T-helper 1 cell treated with Interleukin-12 subunit alpha and Interleukin-12 subunit beta and Interleukin-4 antibody, amounts not matched to agents 30 ng/mL and 1 ng/mL, for 36 hours (primary cell): ENCODE results near the gene IGFBP4. TPM values are rescaled to one million over a fixed set of nuclear protein-coding genes. Genes with fewer than 3 reads are reported as not detected.
"Not testable (repeated sequence)": the region's sequence is repeated elsewhere in the genome, so short reads cannot be mapped to it uniquely, and the experiment has no call there.

Experiments used
- intact Hi-C: fragments of 100-400 bp; cut with micrococcal nuclease; formaldehyde crosslinking; loops from one replicate; pipeline ENCODE4 v1.15.1; 2024
- total RNA-seq: library from RNA; stranded (reverse); gene quantifications from 2 replicates; pipeline ENCODE4 v1.2.3, GENCODE V29; 2022

The IGFBP4 gene
- total RNA-seq: 75.5 and 77.8 TPM in 2 replicates

- intact Hi-C loops: loop anchor here (1.0 to 5.0 kb wide), 4 partner anchors 17 to 74 kb away; partner anchors contain the start of gene TOP2A
These were observed at the start of gene IGFBP4 for GRCh38 chr17:40443196-40443987. TSS of gene IGFBP4 (plus strand) at chr17:40443450. CDS start at chr17:40443736, 286 bp downstream.

- intact Hi-C loops: loop anchor here (1.0 kb wide), 5 partner anchors 16 to 161 kb away; partner anchors contain the start of gene IGFBP4
These were observed 44.1 kb upstream of the IGFBP4 start for GRCh38 chr17:40399185-40399584.

GRCh38 chr17:40402668-40403067 is 40.6 kb upstream of the IGFBP4 start:
- intact Hi-C loops: no loop called here

GRCh38 chr17:40404003-40404402 is 39.2 kb upstream of the IGFBP4 start:
- intact Hi-C loops: no loop called here

- intact Hi-C loops: no loop called here
These were observed 35.8 kb upstream of the IGFBP4 start for GRCh38 chr17:40407460-40407859.

GRCh38 chr17:40409540-40409939 is 33.7 kb upstream of the IGFBP4 start:
- intact Hi-C loops: not testable (repeated sequence)

- intact Hi-C loops: no loop called here
These were observed 33.2 kb upstream of the IGFBP4 start for GRCh38 chr17:40410082-40410481.

GRCh38 chr17:40411821-40412220 is 31.4 kb upstream of the IGFBP4 start:
- intact Hi-C loops: no loop called here

GRCh38 chr17:40412880-40413279 is 30.4 kb upstream of the IGFBP4 start:
- intact Hi-C loops: no loop called here

- intact Hi-C loops: loop anchor here (2.0 kb wide), 1 partner anchor 112 kb away; no protein-coding TSS in a partner anchor
These were observed 28.9 kb upstream of the IGFBP4 start for GRCh38 chr17:40414312-40414711.

- intact Hi-C loops: loop anchor here (1.0 to 5.0 kb wide), 6 partner anchors 16 to 128 kb away; partner anchors contain the start of gene CDC6
These were observed 27.9 kb upstream of the IGFBP4 start for GRCh38 chr17:40415390-40415789.

GRCh38 chr17:40416671-40417070 is 26.6 kb upstream of the IGFBP4 start:
- intact Hi-C loops: loop anchor here (1.0 to 5.0 kb wide), 7 partner anchors 27 to 231 kb away; partner anchors contain the start of genes CDC6, IGFBP4 and SMARCE1

- intact Hi-C loops: loop anchor here (1.0 to 5.0 kb wide), 7 partner anchors 26 to 230 kb away; partner anchors contain the start of genes CDC6, IGFBP4 and SMARCE1
These were observed 26.0 kb upstream of the IGFBP4 start for GRCh38 chr17:40417258-40417608.

- intact Hi-C loops: loop anchor here (1.0 to 5.0 kb wide), 8 partner anchors 9 to 229 kb away; partner anchors contain the start of genes CDC6, IGFBP4 and SMARCE1
These were observed 25.4 kb upstream of the IGFBP4 start, which contains the start of gene TOP2A for GRCh38 chr17:40417609-40418427. TSS of gene TOP2A (minus strand) at chr17:40417896. CDS start at chr17:40417791, 105 bp downstream.

GRCh38 chr17:40418428-40418706 is 24.9 kb upstream of the IGFBP4 start:
- intact Hi-C loops: loop anchor here (1.0 to 5.0 kb wide), 3 partner anchors 9 to 131 kb away; partner anchors contain the start of gene CDC6

- intact Hi-C loops: loop anchor here (5.0 kb wide), 2 partner anchors 102 to 132 kb away; partner anchors contain the start of gene CDC6
These were observed 23.5 kb upstream of the IGFBP4 start for GRCh38 chr17:40419559-40420331.

- intact Hi-C loops: no loop called here
These were observed 20.1 kb upstream of the IGFBP4 start for GRCh38 chr17:40422990-40423633.

GRCh38 chr17:40425741-40426140 is 17.5 kb upstream of the IGFBP4 start:
- intact Hi-C loops: loop anchor here (2.0 kb wide), 1 partner anchor 17 kb away; the partner anchor contains the start of gene IGFBP4

- intact Hi-C loops: loop anchor here (1.0 to 2.0 kb wide), 2 partner anchors 9 to 16 kb away; partner anchors contain the start of gene IGFBP4
These were observed 16.2 kb upstream of the IGFBP4 start for GRCh38 chr17:40427002-40427491.
